ENCODE measurements around the gene D2HGDH. TPM values are rescaled to one million over a fixed set of nuclear protein-coding genes. Genes with fewer than 3 reads are reported as not detected.
"Not testable (repeated sequence)": the region's sequence is repeated elsewhere in the genome, so short reads cannot be mapped to it uniquely, and the experiment has no call there.

The D2HGDH gene
- total RNA-seq, 1 experiment from 2014 or later, result 7.4 TPM

DNA sequence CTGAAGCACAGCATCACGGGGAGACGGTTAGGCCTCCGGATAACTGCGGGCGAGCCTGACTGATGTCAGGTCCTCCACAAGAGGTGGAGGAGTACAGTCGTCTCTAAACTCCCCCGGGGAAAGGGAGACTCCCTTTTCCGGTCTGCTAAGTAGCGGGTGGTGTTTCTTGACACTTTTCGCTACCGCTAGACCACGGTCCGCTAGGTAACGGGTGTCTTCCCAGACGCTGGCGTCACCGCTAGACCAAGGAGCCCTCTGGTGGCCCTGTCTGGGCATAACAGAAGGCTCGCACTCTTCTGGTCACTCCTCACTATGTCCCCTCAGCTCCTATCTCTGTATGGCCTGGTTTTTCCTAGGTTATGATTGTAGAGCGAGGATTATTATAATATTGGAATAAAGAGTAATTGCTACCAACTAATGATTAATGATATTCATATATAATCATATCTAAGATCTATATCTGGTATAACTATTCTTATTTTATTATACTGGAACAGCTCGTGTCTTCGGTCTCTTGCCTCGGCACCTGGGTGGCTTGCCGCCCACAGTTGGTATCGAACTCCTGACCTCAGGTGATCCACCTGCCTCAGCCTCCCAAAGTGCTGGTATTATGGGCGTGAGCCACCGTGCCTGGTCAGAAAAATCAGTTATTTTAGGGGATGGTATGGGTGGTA lies 1.8 kb upstream of the D2HGDH start:
- not testable (repeated sequence) for H3K27ac ChIP-seq; H3K4me3 ChIP-seq; H3K27me3 ChIP-seq (replicated peaks); H3K9me3 ChIP-seq (replicated peaks); DNase-seq (ENCODE audit: low read depth in 1 of 2, low spot score in 2 of 2); H3K36me3 ChIP-seq
- H3K4me1 ChIP-seq (replicated peaks), result peaks cover 17% of the 10 kb centered on the region

- H3K4me1 ChIP-seq (replicated peaks), result peaks cover 17% of the 10 kb centered on the region
Observed at GRCh38 chr2:241733391-241734207, 831 bp upstream of the D2HGDH start.

GRCh38 chr2:241734208-241734466 lies 293 bp upstream of the D2HGDH start:
- peak in 1 of 2 experiments; percentile 48 for DNase-seq (ENCODE audit: low read depth in 1 of 2, low spot score in 2 of 2)
- H3K27ac ChIP-seq, result no peak overlapping the region
- peaks cover 9% of the 10 kb centered on the region for H3K36me3 ChIP-seq
- peak overlapping the region; percentile 99 for H3K4me3 ChIP-seq
- peaks cover 17% of the 10 kb centered on the region for H3K4me1 ChIP-seq (replicated peaks)
- H3K27me3 ChIP-seq (replicated peaks), result no peaks in the 10 kb centered on the region
- H3K9me3 ChIP-seq (replicated peaks), result peaks cover 6% of the 10 kb centered on the region

More at GRCh38 chr2:241733391-241734207, 831 bp upstream of the D2HGDH start:
- Histone ChIP-seq H3K9me3 (replicated peaks) (peaks cover 6% of the 10 kb centered on the region), H3K36me3 (peaks cover 9% of the 10 kb centered on the region), H3K27ac (no peak overlapping the region), H3K4me3 (peak overlapping the region; percentile 99), H3K27me3 (replicated peaks) (no peaks in the 10 kb centered on the region)
- DNase-seq (ENCODE audit: low read depth in 1 of 2, low spot score in 2 of 2), result no peak

DNA sequence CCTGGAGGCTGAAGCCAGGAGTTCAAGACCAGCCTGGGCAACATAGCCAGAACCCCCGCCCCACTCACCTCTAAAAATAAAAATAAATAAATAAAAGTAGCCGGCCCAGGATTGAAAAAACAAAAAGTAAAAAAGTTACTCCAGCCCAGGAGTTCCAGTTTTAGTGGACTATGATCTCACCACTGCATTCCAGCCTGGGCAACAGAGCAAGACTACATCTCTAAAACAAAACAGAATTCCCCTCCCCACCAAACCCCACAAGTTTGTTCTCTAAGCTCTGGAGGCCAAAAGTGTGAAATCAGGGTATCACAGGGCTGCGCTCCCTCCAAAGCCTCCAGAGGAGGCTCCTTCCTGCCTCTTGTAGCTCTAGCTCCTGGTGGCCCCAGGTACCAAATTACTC lies 1.7 kb downstream of the D2HGDH start:
- Histone ChIP-seq H3K36me3 (peaks cover 9% of the 10 kb centered on the region), H3K27ac (no peak overlapping the region), H3K27me3 (replicated peaks) (no peaks in the 10 kb centered on the region), H3K4me1 (replicated peaks) (peaks cover 17% of the 10 kb centered on the region), H3K9me3 (replicated peaks) (peaks cover 6% of the 10 kb centered on the region), H3K4me3 (no peak overlapping the region)
- no peak for DNase-seq (ENCODE audit: low read depth in 1 of 2, low spot score in 2 of 2)

DNA sequence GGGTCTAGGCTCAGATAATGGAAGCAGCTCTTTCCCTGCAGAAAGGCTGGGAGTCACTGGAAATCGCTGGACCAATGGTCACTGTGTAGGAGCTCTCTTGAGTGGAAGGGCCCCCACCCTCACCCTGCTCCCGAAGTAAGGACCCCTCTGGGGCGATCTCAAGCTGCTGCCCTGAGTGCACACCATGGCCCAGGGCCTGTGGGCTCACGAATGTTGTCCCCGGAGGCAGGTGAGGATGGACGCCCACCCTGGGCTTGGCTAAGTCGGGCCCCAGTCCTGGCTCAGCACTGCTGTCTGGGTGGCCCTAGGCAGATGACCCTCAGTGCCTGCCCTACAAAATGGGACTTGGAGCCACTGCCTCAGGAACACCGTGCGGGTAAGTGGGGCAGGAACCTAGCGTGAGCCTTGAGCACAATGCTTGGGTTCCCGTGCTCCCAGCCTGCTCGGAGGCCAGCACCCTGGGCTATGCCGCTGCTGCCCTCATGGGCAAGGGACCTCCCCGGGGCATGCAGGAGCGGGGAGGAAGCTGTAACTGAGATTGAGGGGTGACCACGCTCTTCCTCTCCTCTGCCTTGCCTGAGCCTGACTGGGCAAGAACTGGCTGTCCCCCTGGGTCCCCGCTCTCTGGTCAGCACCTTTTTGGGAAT lies 3.7 kb downstream of the D2HGDH start:
- H3K27me3 ChIP-seq (replicated peaks), result no peaks in the 10 kb centered on the region
- H3K4me3 ChIP-seq, result no peak overlapping the region
- DNase-seq (ENCODE audit: low read depth in 1 of 2, low spot score in 2 of 2), result no peak

DNA sequence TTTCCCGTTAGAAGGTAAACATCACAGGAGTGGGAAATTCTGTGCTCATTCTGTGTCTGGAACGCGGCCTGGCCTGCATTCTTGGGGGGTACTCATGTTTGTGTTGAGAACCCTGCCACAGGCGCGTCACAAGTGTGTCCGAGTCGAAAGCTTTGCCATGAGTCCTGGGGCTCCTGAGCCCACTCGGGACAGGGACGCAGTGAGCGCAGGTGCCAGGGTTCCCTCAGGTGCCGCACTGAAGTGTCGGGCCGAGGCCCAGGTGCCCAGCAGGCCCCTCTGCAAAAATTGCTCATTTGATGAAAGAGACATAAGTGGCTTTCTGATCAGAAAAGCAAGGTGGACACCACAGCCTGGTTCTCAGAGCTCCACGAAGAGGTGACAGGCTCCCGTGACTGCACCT lies 4.7 kb downstream of the D2HGDH start:
- peaks cover 12% of the 10 kb centered on the region for H3K36me3 ChIP-seq
- H3K27me3 ChIP-seq (replicated peaks), result no peaks in the 10 kb centered on the region
- H3K9me3 ChIP-seq (replicated peaks), result peaks cover 6% of the 10 kb centered on the region
- DNase-seq (ENCODE audit: low read depth in 1 of 2, low spot score in 2 of 2), result no peak
- peaks cover 12% of the 10 kb centered on the region for H3K4me1 ChIP-seq (replicated peaks)
- H3K27ac ChIP-seq, result no peak overlapping the region
- H3K4me3 ChIP-seq, result no peak overlapping the region

More for the DNA sequence above, 3.7 kb downstream of the D2HGDH start:
- Histone ChIP-seq H3K36me3 (peaks cover 9% of the 10 kb centered on the region), H3K27ac (no peak overlapping the region), H3K4me1 (replicated peaks) (peaks cover 17% of the 10 kb centered on the region), H3K9me3 (replicated peaks) (peaks cover 6% of the 10 kb centered on the region)

DNA sequence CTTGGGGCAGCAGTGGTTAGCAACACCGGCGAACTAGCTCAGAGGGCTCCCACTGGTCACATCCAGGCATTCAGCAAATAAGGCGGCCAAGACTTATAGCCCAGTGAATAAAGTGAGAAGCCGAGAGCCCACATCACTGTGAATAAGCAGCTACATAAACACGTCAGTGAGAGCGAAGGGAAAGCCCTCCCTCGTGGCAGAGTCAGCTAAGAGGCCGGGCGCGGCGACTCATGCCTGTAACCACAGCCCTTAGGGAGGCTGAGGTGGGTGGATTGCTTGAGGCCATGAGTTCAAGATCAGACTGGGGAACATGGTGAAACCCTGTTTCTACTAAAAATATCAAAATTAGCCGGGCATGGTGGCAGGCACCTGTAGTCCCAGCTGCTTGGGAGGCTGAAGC lies 5.2 kb downstream of the D2HGDH start:
- no peak overlapping the region for H3K27ac ChIP-seq
- no peak for DNase-seq (ENCODE audit: low read depth in 1 of 2, low spot score in 2 of 2)
- no peak overlapping the region for H3K4me3 ChIP-seq
- H3K27me3 ChIP-seq (replicated peaks), result no peaks in the 10 kb centered on the region
- peaks cover 13% of the 10 kb centered on the region for H3K36me3 ChIP-seq
- H3K9me3 ChIP-seq (replicated peaks), result peaks cover 5% of the 10 kb centered on the region
- H3K4me1 ChIP-seq (replicated peaks), result peaks cover 10% of the 10 kb centered on the region

DNA sequence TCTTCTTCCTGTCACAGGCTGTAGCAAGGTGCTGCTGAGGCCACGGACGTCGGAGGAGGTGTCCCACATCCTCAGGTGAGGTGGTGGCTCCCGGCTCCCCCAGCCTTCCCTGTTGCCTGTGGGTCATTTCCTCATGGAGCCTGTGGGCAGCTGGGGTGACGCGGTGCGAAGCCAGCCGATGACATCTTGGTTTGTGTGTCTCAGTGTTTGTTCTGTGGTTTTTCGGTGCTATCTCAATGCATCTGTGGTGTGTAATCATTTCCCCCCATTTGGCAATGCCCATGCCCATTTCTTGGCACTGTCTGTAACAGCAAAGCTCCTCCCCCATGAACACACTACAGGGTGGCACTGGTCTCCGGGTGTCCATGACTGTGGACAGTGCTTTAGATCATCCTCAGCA lies 6.6 kb downstream of the D2HGDH start:
- Histone ChIP-seq H3K9me3 (replicated peaks) (no peaks in the 10 kb centered on the region), H3K4me3 (no peak overlapping the region), H3K27me3 (replicated peaks) (no peaks in the 10 kb centered on the region), H3K36me3 (peaks cover 10% of the 10 kb centered on the region), H3K4me1 (replicated peaks) (no peaks in the 10 kb centered on the region), H3K27ac (no peak overlapping the region)
- DNase-seq (ENCODE audit: low read depth in 1 of 2, low spot score in 2 of 2), result no peak

DNA sequence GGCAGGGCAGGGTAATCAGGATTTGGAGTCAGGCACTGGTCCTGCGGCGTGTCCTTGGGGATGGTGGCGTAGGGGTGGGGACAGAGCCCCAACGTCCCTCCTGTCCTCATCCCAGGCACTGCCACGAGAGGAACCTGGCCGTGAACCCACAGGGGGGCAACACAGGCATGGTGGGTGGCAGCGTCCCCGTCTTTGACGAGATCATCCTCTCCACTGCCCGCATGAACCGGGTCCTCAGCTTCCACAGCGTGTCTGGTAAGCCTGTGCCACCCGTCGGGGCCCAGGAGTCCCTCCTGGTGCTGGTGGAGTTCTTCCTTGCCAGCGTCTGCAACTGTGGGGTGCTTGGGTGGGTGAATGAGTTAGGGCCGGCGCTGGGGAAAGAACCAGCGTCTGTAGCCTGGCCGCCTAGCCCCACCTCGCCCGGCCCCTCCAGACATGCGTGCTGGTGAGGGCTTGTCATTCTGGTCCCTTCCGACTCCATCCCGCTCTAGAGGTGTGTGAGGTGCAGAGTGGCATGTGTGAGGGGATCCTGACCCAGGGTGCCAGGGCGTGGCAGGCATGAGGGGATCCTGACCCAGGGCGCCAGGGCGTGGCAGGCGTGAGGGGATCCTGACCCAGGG lies 8.0 kb downstream of the D2HGDH start:
- peaks cover 13% of the 10 kb centered on the region for H3K36me3 ChIP-seq
- H3K4me1 ChIP-seq (replicated peaks), result no peaks in the 10 kb centered on the region
- DNase-seq (ENCODE audit: low read depth in 1 of 2, low spot score in 2 of 2), result no peak

DNA sequence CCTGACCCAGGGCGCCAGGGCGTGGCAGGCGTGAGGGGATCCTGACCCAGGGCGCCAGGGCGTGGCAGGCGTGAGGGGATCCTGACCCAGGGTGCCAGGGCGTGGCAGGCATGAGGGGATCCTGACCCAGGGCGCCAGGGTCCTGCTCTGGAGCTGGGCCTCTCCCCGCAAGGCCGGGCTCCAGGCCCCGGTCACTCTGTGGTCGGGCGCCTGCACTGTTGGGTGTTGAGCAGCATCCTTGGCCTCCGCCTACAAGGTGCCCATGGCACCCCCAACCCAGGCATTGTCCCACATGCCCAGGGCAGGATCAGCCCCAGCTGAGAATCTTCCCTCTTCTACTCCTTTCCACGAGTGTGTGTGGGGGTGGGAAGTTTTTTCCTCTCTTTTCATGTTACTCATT lies 8.6 kb downstream of the D2HGDH start:
- not testable (repeated sequence) for H3K27me3 ChIP-seq (replicated peaks); H3K27ac ChIP-seq; H3K4me3 ChIP-seq; DNase-seq (ENCODE audit: low read depth in 1 of 2, low spot score in 2 of 2); H3K9me3 ChIP-seq (replicated peaks); H3K4me1 ChIP-seq (replicated peaks)
- peaks cover 13% of the 10 kb centered on the region for H3K36me3 ChIP-seq

More for the DNA sequence above, 8.0 kb downstream of the D2HGDH start:
- Histone ChIP-seq H3K9me3 (replicated peaks) (no peaks in the 10 kb centered on the region), H3K27ac (no peak overlapping the region), H3K4me3 (no peak overlapping the region), H3K27me3 (replicated peaks) (no peaks in the 10 kb centered on the region)

- Histone ChIP-seq H3K27ac (no peak overlapping the region), H3K9me3 (replicated peaks) (no peaks in the 10 kb centered on the region), H3K27me3 (replicated peaks) (no peaks in the 10 kb centered on the region), H3K36me3 (peaks cover 13% of the 10 kb centered on the region), H3K4me3 (no peak overlapping the region), H3K4me1 (replicated peaks) (no peaks in the 10 kb centered on the region)
- DNase-seq (ENCODE audit: low read depth in 1 of 2, low spot score in 2 of 2), result no peak
Observed at GRCh38 chr2:241743620-241744019, 9.2 kb downstream of the D2HGDH start.

DNA sequence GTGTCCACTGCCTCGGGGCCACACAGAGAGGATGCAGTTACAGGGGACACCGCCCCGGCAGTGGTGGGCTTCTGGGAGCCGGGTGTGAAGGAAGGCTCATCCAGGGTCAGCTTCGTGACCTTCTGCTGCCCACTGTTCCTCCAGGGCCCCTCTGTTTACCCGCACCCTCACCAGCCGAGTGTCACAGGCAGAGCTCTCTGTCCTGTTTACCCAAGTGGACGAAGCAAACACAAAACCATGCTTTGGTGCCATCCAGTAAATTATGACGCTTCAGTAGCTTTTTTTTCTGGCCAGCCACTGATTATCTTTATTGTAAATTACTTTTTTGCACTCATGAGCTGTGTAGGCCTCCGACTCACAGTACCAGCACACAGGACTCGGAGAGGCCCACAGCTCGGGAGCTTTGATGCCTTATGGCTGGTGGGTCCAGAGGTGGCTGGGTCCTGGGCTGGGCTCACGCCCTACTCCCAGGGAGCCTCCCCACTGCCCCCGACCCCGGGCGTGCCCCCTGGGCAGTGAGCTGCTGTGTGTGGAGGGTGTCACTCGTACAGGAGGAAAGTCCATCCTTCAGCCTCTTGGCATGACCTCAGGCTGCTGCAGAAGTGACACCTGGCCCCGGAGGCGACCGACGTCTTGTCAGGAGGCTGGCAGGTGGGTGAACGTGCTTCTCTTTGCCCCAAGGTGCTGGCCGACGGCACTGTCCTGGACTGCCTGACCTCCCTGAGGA lies 9.8 kb downstream of the D2HGDH start:
- no peak for DNase-seq (ENCODE audit: low read depth in 1 of 2, low spot score in 2 of 2)
- H3K27me3 ChIP-seq (replicated peaks), result no peaks in the 10 kb centered on the region
- H3K4me1 ChIP-seq (replicated peaks), result no peaks in the 10 kb centered on the region

GRCh38 chr2:241745276-241745675 lies 10.8 kb downstream of the D2HGDH start:
- no peak overlapping the region for H3K27ac ChIP-seq
- no peak overlapping the region for H3K4me3 ChIP-seq
- no peaks in the 10 kb centered on the region for H3K4me1 ChIP-seq (replicated peaks)
- H3K36me3 ChIP-seq, result peaks cover 13% of the 10 kb centered on the region
- no peak for DNase-seq (ENCODE audit: low read depth in 1 of 2, low spot score in 2 of 2)
- no peaks in the 10 kb centered on the region for H3K9me3 ChIP-seq (replicated peaks)
- no peaks in the 10 kb centered on the region for H3K27me3 ChIP-seq (replicated peaks)

More for the DNA sequence above, 9.8 kb downstream of the D2HGDH start:
- Histone ChIP-seq H3K36me3 (peaks cover 13% of the 10 kb centered on the region), H3K4me3 (no peak overlapping the region), H3K27ac (no peak overlapping the region), H3K9me3 (replicated peaks) (no peaks in the 10 kb centered on the region)

All from SJSA1 (cell line).